Keratinocyte (primary cell): ENCODE results near the gene NPAS3. TPM values are rescaled to one million over a fixed set of nuclear protein-coding genes. Genes with fewer than 3 reads are reported as not detected.

Experiments
- DNase-seq: peaks from one replicate; pipeline ENCODE4 v3.0.0-alpha.2; 2011; ENCODE audit warnings: low read depth, missing footprints, low spot score
- FAIRE-seq: peaks from 2 replicates; lab custom pipeline; 2011; peaks lifted over from hg19 to GRCh38; lab: Jason Lieb, UNC
- H2AFZ ChIP-seq: 2 replicates; pipeline ENCODE4 v1.6.0; 2012; ENCODE audit warnings: low read length, control low read depth, inconsistent platforms; ENCODE audit not compliant: control insufficient read depth
- H3K27ac ChIP-seq: 2 replicates; pipeline ENCODE4 v1.5.1; 2011; ENCODE audit warnings: low read length; ENCODE audit not compliant: control insufficient read depth, insufficient read depth
- H3K27me3 ChIP-seq: 3 replicates; pipeline ENCODE4 v1.6.0; 2011; ENCODE audit warnings: low read length; ENCODE audit not compliant: control insufficient read depth, insufficient read depth; ENCODE audit errors: extremely low read depth
- H3K36me3 ChIP-seq, 2 experiments: 2 replicates in 1 of 2; 3 replicates in 1 of 2; pipeline ENCODE4 v1.5.1; 2011; ENCODE audit warnings: low read length in 2 of 2, mild to moderate bottlenecking in 1 of 2; ENCODE audit not compliant: control insufficient read depth in 2 of 2, insufficient read depth in 2 of 2; ENCODE audit errors: extremely low read depth in 1 of 2
- H3K4me1 ChIP-seq: 3 replicates; pipeline ENCODE4 v1.5.1; 2011; ENCODE audit warnings: low read length; ENCODE audit not compliant: control insufficient read depth, insufficient read depth; ENCODE audit errors: extremely low read depth
- H3K4me2 ChIP-seq: 3 replicates; pipeline ENCODE4 v1.6.0; 2011; ENCODE audit warnings: low read depth, low read length; ENCODE audit not compliant: control insufficient read depth, insufficient read depth; ENCODE audit errors: extremely low read depth
- H3K4me3 ChIP-seq, 3 experiments: fragments of 200-600 bp in 1 of 3; sonication (generic) in 1 of 3; 2 replicates in 2 of 3; 3 replicates in 1 of 3; pipeline ENCODE4 v1.5.1; 2011 to 2016; ENCODE audit warnings: low read length in 3 of 3, mild to moderate bottlenecking in 3 of 3, control low read depth in 2 of 3, inconsistent platforms in 1 of 3, low read depth in 1 of 3, mixed read lengths in 1 of 3, mixed run types in 1 of 3, moderate library complexity in 1 of 3; ENCODE audit not compliant: control insufficient read depth in 2 of 3, insufficient read depth in 2 of 3; ENCODE audit errors: extremely low read depth in 1 of 3
- H3K79me2 ChIP-seq: 2 replicates; pipeline ENCODE4 v1.6.0; 2012; ENCODE audit warnings: low read length; ENCODE audit not compliant: control insufficient read depth, insufficient read depth
- H3K9ac ChIP-seq: 3 replicates; pipeline ENCODE4 v1.6.0; 2011; ENCODE audit warnings: low read length; ENCODE audit not compliant: control insufficient read depth, insufficient read depth; ENCODE audit errors: extremely low read depth
- H3K9me1 ChIP-seq: 3 replicates; pipeline ENCODE4 v1.6.0; 2011; ENCODE audit warnings: low read length; ENCODE audit not compliant: control insufficient read depth, insufficient read depth; ENCODE audit errors: extremely low read depth
- H3K9me3 ChIP-seq: 2 replicates; pipeline ENCODE4 v1.5.1; 2012; ENCODE audit warnings: low read depth, low read length; ENCODE audit not compliant: control insufficient read depth
- H4K20me1 ChIP-seq: 3 replicates; pipeline ENCODE4 v1.6.0; 2011; ENCODE audit warnings: low read length; ENCODE audit not compliant: control insufficient read depth, insufficient read depth; ENCODE audit errors: extremely low read depth
- EZH2 ChIP-seq: IDR thresholded peaks from one replicate; pipeline ENCODE4 v1.6.1; 2012; ENCODE audit warnings: inconsistent platforms, mild to moderate bottlenecking, low read length, moderate library complexity
- dilution Hi-C: fragments of 300-500 bp; cut with MboI; formaldehyde crosslinking; loops from one replicate; pipeline ENCODE4 v1.7.0; 2020; ENCODE audit warnings: low sequenced_read_pairs; ENCODE audit not compliant: extremely low pct_ligation_motif_present
- polyA plus RNA-seq, 5 experiments: library from polyadenylated mRNA; depleted of rRNA in 3 of 5; stranded (reverse) in 3 of 5; stranded (forward) in 1 of 5; unstranded in 1 of 5; fragments of >200 nt; gene quantifications; 1 replicate in 1 of 5; 2 replicates in 3 of 5; 3 replicates in 1 of 5; pipeline versions ENCODE4 v1.2.1 to v1.2.3, GENCODE V29; 2011 to 2012; ENCODE audit warnings: missing spikeins in 2 of 5, low read depth in 1 of 5, low replicate concordance in 1 of 5
- TF ChIP-seq, protein P1 (sequence below), 3 experiments: IDR thresholded peaks in 1 of 3; conservative IDR thresholded peaks in 1 of 3; optimal IDR thresholded peaks in 1 of 3; 2 replicates in 2 of 3; 3 replicates in 1 of 3; pipeline versions ENCODE3 to v1.5.1; 2011; ENCODE audit warnings: low read length in 3 of 3, mild to moderate bottlenecking in 3 of 3, moderate library complexity in 2 of 3, control low read depth in 1 of 3, inconsistent platforms in 1 of 3; ENCODE audit not compliant: insufficient read depth in 2 of 3; ENCODE audit errors: extremely low read depth in 1 of 3

Gene NPAS3
- polyA plus RNA-seq, 1 donor (not counting 4 experiments of a cell fraction or from before 2014, with no cell fraction given) = 0.07 TPM

DNA sequence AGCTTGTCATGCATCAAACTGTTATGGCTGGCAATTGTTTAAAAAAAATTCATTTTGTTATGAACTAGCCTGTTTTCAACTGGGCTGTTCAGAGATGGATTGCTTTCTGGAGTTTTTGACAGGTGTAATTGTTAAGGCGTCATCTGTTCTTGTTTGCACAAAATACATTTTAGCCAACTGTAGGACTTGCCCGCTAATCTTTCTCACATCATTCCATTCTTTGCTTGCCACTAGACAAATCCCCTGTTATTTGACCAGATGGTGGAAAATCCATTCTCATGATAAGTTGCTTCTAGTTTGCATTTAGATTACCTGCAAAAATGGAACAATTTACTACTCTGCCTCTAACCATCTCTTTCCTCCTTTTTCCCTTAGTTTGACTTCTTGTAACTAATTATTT lies 114.3 kb downstream of the NPAS3 start:
- FAIRE-seq = no peak

DNA sequence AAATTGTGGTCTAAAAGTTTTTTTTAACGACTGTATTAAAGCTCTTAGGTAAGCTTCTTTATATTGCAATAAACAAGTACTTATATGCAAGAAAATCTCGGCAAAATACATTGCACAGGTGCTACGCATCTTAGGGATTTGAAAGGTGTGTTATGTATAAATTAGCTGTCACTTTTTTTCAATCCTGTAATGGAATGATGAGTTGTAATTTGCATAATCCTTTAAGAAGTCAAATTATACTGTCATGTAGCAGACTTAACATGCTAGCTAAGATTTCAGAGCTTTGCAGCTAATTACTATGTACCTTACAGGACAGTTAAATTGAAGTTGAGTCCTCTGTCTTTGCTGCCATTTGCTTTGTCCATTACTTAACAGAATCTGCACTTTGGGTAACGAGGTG lies 117.5 kb downstream of the NPAS3 start:
- DNase-seq = no peak
- no peaks in the 10 kb centered on the region for H3K36me3 ChIP-seq
- no peaks in the 10 kb centered on the region for H3K9me1 ChIP-seq
- H3K27me3 ChIP-seq = peaks cover 2% of the 10 kb centered on the region
- no peaks in the 10 kb centered on the region for H4K20me1 ChIP-seq
- H3K4me1 ChIP-seq = no peaks in the 10 kb centered on the region
- H2AFZ ChIP-seq = no peak overlapping the region
- no peak for FAIRE-seq
- TF ChIP-seq EZH2 = no peak
- TF ChIP-seq, protein P1, sequence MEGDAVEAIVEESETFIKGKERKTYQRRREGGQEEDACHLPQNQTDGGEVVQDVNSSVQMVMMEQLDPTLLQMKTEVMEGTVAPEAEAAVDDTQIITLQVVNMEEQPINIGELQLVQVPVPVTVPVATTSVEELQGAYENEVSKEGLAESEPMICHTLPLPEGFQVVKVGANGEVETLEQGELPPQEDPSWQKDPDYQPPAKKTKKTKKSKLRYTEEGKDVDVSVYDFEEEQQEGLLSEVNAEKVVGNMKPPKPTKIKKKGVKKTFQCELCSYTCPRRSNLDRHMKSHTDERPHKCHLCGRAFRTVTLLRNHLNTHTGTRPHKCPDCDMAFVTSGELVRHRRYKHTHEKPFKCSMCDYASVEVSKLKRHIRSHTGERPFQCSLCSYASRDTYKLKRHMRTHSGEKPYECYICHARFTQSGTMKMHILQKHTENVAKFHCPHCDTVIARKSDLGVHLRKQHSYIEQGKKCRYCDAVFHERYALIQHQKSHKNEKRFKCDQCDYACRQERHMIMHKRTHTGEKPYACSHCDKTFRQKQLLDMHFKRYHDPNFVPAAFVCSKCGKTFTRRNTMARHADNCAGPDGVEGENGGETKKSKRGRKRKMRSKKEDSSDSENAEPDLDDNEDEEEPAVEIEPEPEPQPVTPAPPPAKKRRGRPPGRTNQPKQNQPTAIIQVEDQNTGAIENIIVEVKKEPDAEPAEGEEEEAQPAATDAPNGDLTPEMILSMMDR (optimal IDR thresholded peaks at IDR 0.05 in 1 of 3, IDR thresholded peaks at IDR 0.05 in 1 of 3, conservative IDR thresholded peaks at IDR 0.05 in 1 of 3; ENCODE audit: extremely low read depth in 1 of 3, insufficient read depth in 2 of 3, low read length in 3 of 3) = no peak
- H3K27ac ChIP-seq = no peak overlapping the region
- H3K4me3 ChIP-seq = no peak overlapping the region
- no peaks in the 10 kb centered on the region for H3K9me3 ChIP-seq
- dilution Hi-C loops = no loop called here
- no peak overlapping the region for H3K4me2 ChIP-seq
- H3K9ac ChIP-seq = no peak overlapping the region
- no peaks in the 10 kb centered on the region for H3K79me2 ChIP-seq

More for the DNA sequence above, 114.3 kb downstream of the NPAS3 start:
- H4K20me1 ChIP-seq = no peaks in the 10 kb centered on the region
- H3K36me3 ChIP-seq = no peaks in the 10 kb centered on the region
- dilution Hi-C loops = no loop called here
- H3K27ac ChIP-seq = no peak overlapping the region
- TF ChIP-seq, protein P1 (optimal IDR thresholded peaks at IDR 0.05 in 1 of 3, IDR thresholded peaks at IDR 0.05 in 1 of 3, conservative IDR thresholded peaks at IDR 0.05 in 1 of 3; ENCODE audit: extremely low read depth in 1 of 3, insufficient read depth in 2 of 3, low read length in 3 of 3) = no peak
- TF ChIP-seq EZH2 = no peak
- H3K4me2 ChIP-seq = no peak overlapping the region
- no peaks in the 10 kb centered on the region for H3K79me2 ChIP-seq
- no peaks in the 10 kb centered on the region for H3K9me1 ChIP-seq
- no peaks in the 10 kb centered on the region for H3K9me3 ChIP-seq
- DNase-seq = no peak
- H3K4me3 ChIP-seq = no peak overlapping the region
- no peak overlapping the region for H3K9ac ChIP-seq
- H3K27me3 ChIP-seq = peaks cover 2% of the 10 kb centered on the region
- H2AFZ ChIP-seq = no peak overlapping the region
- H3K4me1 ChIP-seq = no peaks in the 10 kb centered on the region
